ENCODE results near the gene SEMA5A. TPM values are rescaled to one million over a fixed set of nuclear protein-coding genes. Genes with fewer than 3 reads are reported as not detected.
A peak's percentile ranks its signal among the peaks of the same experiment; 100 is the strongest.

The SEMA5A gene
- total RNA-seq, 1 donor from 2014 or later = 11.9 TPM

- Histone ChIP-seq H2AFZ (replicated peaks) (no peak overlapping the region), H4K20me1 (ENCODE audit: low read depth) (no peaks in the 10 kb centered on the region), H3K9ac (no peak overlapping the region), H3K9me3 (ENCODE audit: low read depth) (no peaks in the 10 kb centered on the region), H3F3A (ENCODE audit: low read depth) (no peaks in the 10 kb centered on the region), H3K27ac (no peak overlapping the region), H3K27me3 (no peaks in the 10 kb centered on the region), H3K79me2 (ENCODE audit: low read depth) (no peaks in the 10 kb centered on the region), H3K36me3 (no peaks in the 10 kb centered on the region), H3K4me3 (no peak overlapping the region), H3K4me1 (no peaks in the 10 kb centered on the region), H3K4me2 (no peak overlapping the region)
- Mint-ChIP-seq H3K4me3 (no peak overlapping the region), H3K9me3 (peaks cover 5% of the 10 kb centered on the region), H3K27ac (no peak overlapping the region), H3K4me1 (no peaks in the 10 kb centered on the region), H3K36me3 (no peaks in the 10 kb centered on the region), H3K27me3 (ENCODE audit: insufficient read depth, low read depth) (no peaks in the 10 kb centered on the region)
- no peak for DNase-seq (ENCODE audit: low spot score)
- TF ChIP-seq CTCF (IDR thresholded peaks at IDR 0.05) (no peak), EZH2 (IDR thresholded peaks at IDR 0.05) (no peak), EZH2phosphoT487 (IDR thresholded peaks at IDR 0.05) (no peak)
These were observed 266.1 kb downstream of the SEMA5A start for GRCh38 chr5:9279774-9280173.

- no peaks in the 10 kb centered on the region for H3K4me1 ChIP-seq
- H3K79me2 ChIP-seq (ENCODE audit: low read depth) = no peaks in the 10 kb centered on the region
- no peak overlapping the region for H2AFZ ChIP-seq (replicated peaks)
- H3K27ac ChIP-seq = no peak overlapping the region
- TF ChIP-seq EZH2phosphoT487 (IDR thresholded peaks at IDR 0.05) = no peak
- no peak for TF ChIP-seq CTCF (IDR thresholded peaks at IDR 0.05)
- TF ChIP-seq EZH2 (IDR thresholded peaks at IDR 0.05) = no peak
- no peaks in the 10 kb centered on the region for H3K9me3 ChIP-seq (ENCODE audit: low read depth)
- H3K4me3 ChIP-seq = no peak overlapping the region
- peaks cover 9% of the 10 kb centered on the region for H3K9me3 Mint-ChIP-seq
- no peaks in the 10 kb centered on the region for H3K27me3 ChIP-seq
- H3K36me3 Mint-ChIP-seq = no peaks in the 10 kb centered on the region
- no peak overlapping the region for H3K4me2 ChIP-seq
- no peak overlapping the region for H3K27ac Mint-ChIP-seq
- H3K4me1 Mint-ChIP-seq = no peaks in the 10 kb centered on the region
- no peaks in the 10 kb centered on the region for H3K27me3 Mint-ChIP-seq (ENCODE audit: insufficient read depth, low read depth)
- no peaks in the 10 kb centered on the region for H3F3A ChIP-seq (ENCODE audit: low read depth)
- H3K36me3 ChIP-seq = no peaks in the 10 kb centered on the region
- H3K4me3 Mint-ChIP-seq = peak overlapping the region; percentile 39
- H4K20me1 ChIP-seq (ENCODE audit: low read depth) = no peaks in the 10 kb centered on the region
- H3K9ac ChIP-seq = no peak overlapping the region
- no peak for DNase-seq (ENCODE audit: low spot score)
These were observed 266.8 kb downstream of the SEMA5A start for GRCh38 chr5:9278921-9279603.

GRCh38 chr5:9269014-9269413 is 276.9 kb downstream of the SEMA5A start:
- no peak for DNase-seq (ENCODE audit: low spot score)
- Histone ChIP-seq H3K4me1 (no peaks in the 10 kb centered on the region), H3F3A (ENCODE audit: low read depth) (no peaks in the 10 kb centered on the region), H3K27me3 (no peaks in the 10 kb centered on the region), H4K20me1 (ENCODE audit: low read depth) (no peaks in the 10 kb centered on the region), H3K4me2 (no peak overlapping the region), H3K9ac (no peak overlapping the region), H3K27ac (no peak overlapping the region), H2AFZ (replicated peaks) (no peak overlapping the region), H3K79me2 (ENCODE audit: low read depth) (no peaks in the 10 kb centered on the region), H3K9me3 (ENCODE audit: low read depth) (no peaks in the 10 kb centered on the region), H3K4me3 (no peak overlapping the region), H3K36me3 (no peaks in the 10 kb centered on the region)
- Mint-ChIP-seq H3K9me3 (peaks cover 3% of the 10 kb centered on the region), H3K36me3 (peaks cover 3% of the 10 kb centered on the region), H3K27me3 (ENCODE audit: insufficient read depth, low read depth) (peaks cover 5% of the 10 kb centered on the region), H3K4me1 (peaks cover 4% of the 10 kb centered on the region), H3K4me3 (no peak overlapping the region), H3K27ac (no peak overlapping the region)
- TF ChIP-seq EZH2 (IDR thresholded peaks at IDR 0.05) (no peak), EZH2phosphoT487 (IDR thresholded peaks at IDR 0.05) (no peak), CTCF (IDR thresholded peaks at IDR 0.05) (no peak)
